H9 (cell line): ENCODE data around the gene CD2. TPM values are rescaled to one million over a fixed set of nuclear protein-coding genes. Genes with fewer than 3 reads are reported as not detected.
A peak's percentile ranks its signal among the peaks of the same experiment; 100 is the strongest.

Experiments
- DNase-seq: peaks from one replicate; pipeline ENCODE4 v3.0.0-alpha.2; 2017
- H2AFZ ChIP-seq: one replicate; pipeline ENCODE4 v1.6.1; 2013; ENCODE audit warnings: mild to moderate bottlenecking, low read length, control low read depth, moderate library complexity
- H2AK5ac ChIP-seq: 2 replicates; pipeline ENCODE4 v1.6.1; 2013; ENCODE audit warnings: low read length, control low read depth, mixed read lengths; ENCODE audit not compliant: insufficient read length
- H2BK120ac ChIP-seq: one replicate; pipeline ENCODE4 v1.6.1; 2013; ENCODE audit warnings: low read depth, mild to moderate bottlenecking, low read length, control low read depth, inconsistent platforms; ENCODE audit not compliant: poor library complexity, severe bottlenecking
- H2BK12ac ChIP-seq: 2 replicates; pipeline ENCODE4 v1.6.1; 2013; ENCODE audit warnings: low read length, control low read depth, mixed read lengths, low read depth; ENCODE audit not compliant: insufficient read length
- H2BK15ac ChIP-seq: 2 replicates; pipeline ENCODE4 v1.6.1; 2013; ENCODE audit warnings: low read depth, low read length, control low read depth
- H2BK20ac ChIP-seq: one replicate; pipeline ENCODE4 v1.6.1; 2013; ENCODE audit warnings: low read depth, mild to moderate bottlenecking, low read length, control low read depth, inconsistent platforms; ENCODE audit not compliant: poor library complexity, severe bottlenecking
- H2BK5ac ChIP-seq: 2 replicates; pipeline ENCODE4 v1.6.1; 2013; ENCODE audit warnings: low read length, control low read depth, mixed read lengths; ENCODE audit not compliant: insufficient read length
- H3K14ac ChIP-seq: 2 replicates; pipeline ENCODE4 v1.6.1; 2013; ENCODE audit warnings: low read length, control low read depth; ENCODE audit not compliant: insufficient read depth
- H3K18ac ChIP-seq: 2 replicates; pipeline ENCODE4 v1.6.1; 2013; ENCODE audit warnings: low read depth, mild to moderate bottlenecking, mixed read lengths, low read length, control low read depth; ENCODE audit not compliant: insufficient read length
- H3K23ac ChIP-seq: 2 replicates; pipeline ENCODE4 v1.6.1; 2013; ENCODE audit warnings: low read length, control low read depth, mixed read lengths, low read depth; ENCODE audit not compliant: insufficient read length
- H3K23me2 ChIP-seq: 2 replicates; pipeline ENCODE4 v1.6.1; 2013; ENCODE audit warnings: low read depth, mild to moderate bottlenecking, mixed read lengths, low read length, control low read depth; ENCODE audit not compliant: insufficient read length, poor library complexity, severe bottlenecking
- H3K27ac ChIP-seq: 2 replicates; pipeline ENCODE4 v1.5.1; 2013; ENCODE audit warnings: low read length, control low read depth, mixed read lengths, low read depth; ENCODE audit not compliant: insufficient read length
- H3K27me3 ChIP-seq: 2 replicates; pipeline ENCODE4 v1.6.1; 2013; ENCODE audit warnings: low read length, control low read depth, inconsistent platforms; ENCODE audit not compliant: insufficient read depth
- H3K4ac ChIP-seq: 2 replicates; pipeline ENCODE4 v1.6.1; 2013; ENCODE audit warnings: low read depth, mild to moderate bottlenecking, control low read depth, inconsistent platforms, low read length, moderate library complexity
- H3K4me1 ChIP-seq: 2 replicates; pipeline ENCODE4 v1.6.1; 2013; ENCODE audit warnings: low read length, control low read depth, inconsistent platforms; ENCODE audit not compliant: insufficient read depth
- H3K4me2 ChIP-seq: 2 replicates; pipeline ENCODE4 v1.6.1; 2013; ENCODE audit warnings: low read length, control low read depth, mixed read lengths; ENCODE audit not compliant: insufficient read length, insufficient read depth
- H3K56ac ChIP-seq: 2 replicates; pipeline ENCODE4 v1.6.1; 2013; ENCODE audit warnings: low read depth, mild to moderate bottlenecking, mixed read lengths, low read length, control low read depth; ENCODE audit not compliant: insufficient read length
- H3K79me1 ChIP-seq: 2 replicates; pipeline ENCODE4 v1.6.1; 2013; ENCODE audit warnings: low read depth, mild to moderate bottlenecking, moderate library complexity, low read length, control low read depth, inconsistent platforms; ENCODE audit not compliant: insufficient read depth, poor library complexity, severe bottlenecking
- H3K79me2 ChIP-seq: 2 replicates; pipeline ENCODE4 v1.6.1; 2013; ENCODE audit warnings: low read length, control low read depth, inconsistent platforms; ENCODE audit not compliant: insufficient read depth
- H3K9ac ChIP-seq: 2 replicates; pipeline ENCODE4 v1.6.1; 2013; ENCODE audit warnings: low read length, control low read depth, mixed read lengths; ENCODE audit not compliant: insufficient read length; ENCODE audit errors: extremely low read depth
- H3K9me3 ChIP-seq: one replicate; pipeline ENCODE4 v1.6.1; 2013; ENCODE audit warnings: low read depth, low read length, inconsistent platforms; ENCODE audit not compliant: control insufficient read depth
- H3T11ph ChIP-seq: one replicate; pipeline ENCODE4 v1.6.1; 2013; ENCODE audit warnings: mild to moderate bottlenecking, low read length, control low read depth, inconsistent platforms
- H4K20me1 ChIP-seq: one replicate; pipeline ENCODE4 v1.6.1; 2013; ENCODE audit not compliant: control insufficient read depth, insufficient read length, insufficient read depth
- H4K5ac ChIP-seq: 2 replicates; pipeline ENCODE4 v1.6.1; 2013; ENCODE audit warnings: low read depth, mild to moderate bottlenecking, mixed read lengths, low read length, control low read depth; ENCODE audit not compliant: insufficient read length
- H4K8ac ChIP-seq: replicated peaks from 2 replicates; pipeline ENCODE4 v1.6.1; 2013; ENCODE audit warnings: low read length, control low read depth, mixed read lengths, low read depth; ENCODE audit not compliant: insufficient read length
- H4K91ac ChIP-seq: 2 replicates; pipeline ENCODE4 v1.6.1; 2013; ENCODE audit warnings: low read depth, mild to moderate bottlenecking, moderate library complexity, mixed read lengths, low read length, control low read depth; ENCODE audit not compliant: insufficient read length
- H3K27ac Mint-ChIP-seq, 3 experiments: 2 replicates in 2 of 3; 3 replicates in 1 of 3; pipeline ENCODE4 v1.8.0; 2020 to 2021; ENCODE audit warnings: mixed read lengths in 3 of 3, mild to moderate bottlenecking in 1 of 3, moderate library complexity in 1 of 3
- H3K27me3 Mint-ChIP-seq: 2 replicates; pipeline ENCODE4 v1.8.0; 2021; ENCODE audit warnings: low read depth, mild to moderate bottlenecking, moderate library complexity, mixed read lengths
- H3K36me3 Mint-ChIP-seq, 3 experiments: 2 replicates in 2 of 3; 3 replicates in 1 of 3; pipeline ENCODE4 v1.8.0; 2020 to 2021; ENCODE audit warnings: low read depth in 3 of 3, mixed read lengths in 3 of 3; ENCODE audit not compliant: insufficient read depth in 1 of 3
- H3K4me1 Mint-ChIP-seq, 2 experiments: 2 replicates each; pipeline ENCODE4 v1.8.0; 2020; ENCODE audit warnings: mixed read lengths in 2 of 2
- H3K4me3 Mint-ChIP-seq, 2 experiments: 2 replicates in 1 of 2; 3 replicates in 1 of 2; pipeline ENCODE4 v1.8.0; 2020 to 2021; ENCODE audit warnings: mild to moderate bottlenecking in 2 of 2, mixed read lengths in 2 of 2, moderate library complexity in 1 of 2
- H3K9me3 Mint-ChIP-seq, 2 experiments: 2 replicates in 1 of 2; 3 replicates in 1 of 2; pipeline ENCODE4 v1.8.0; 2020; ENCODE audit warnings: mild to moderate bottlenecking in 2 of 2, mixed read lengths in 2 of 2, moderate library complexity in 1 of 2
- WGBS: extraction: QIAGEN DNeasy Blood & Tissue Kit; methylation state at CpG from one replicate; pipeline ENCODE4 v1.1.7; 2013; ENCODE audit warnings: missing lambda C conversion rate, low lambda C conversion rate, mixed read lengths; ENCODE audit not compliant: insufficient read length; ENCODE audit errors: extremely low coverage; 5-methylcytosine and 5-hydroxymethylcytosine counted together
- total RNA-seq: library from RNA; stranded (reverse); gene quantifications from 2 replicates; pipeline ENCODE4 v1.2.1, GENCODE V29; 2021
- TF ChIP-seq, protein P1 (sequence below): fragments of 200-600 bp; sonication (generic); conservative IDR thresholded peaks from 3 replicates; pipeline ENCODE4 v1.8.0; 2021; ENCODE audit warnings: antibody characterized with exemption, mild to moderate bottlenecking

Gene CD2
- total RNA-seq, 1 experiment from 2014 or later, result not detected

DNA sequence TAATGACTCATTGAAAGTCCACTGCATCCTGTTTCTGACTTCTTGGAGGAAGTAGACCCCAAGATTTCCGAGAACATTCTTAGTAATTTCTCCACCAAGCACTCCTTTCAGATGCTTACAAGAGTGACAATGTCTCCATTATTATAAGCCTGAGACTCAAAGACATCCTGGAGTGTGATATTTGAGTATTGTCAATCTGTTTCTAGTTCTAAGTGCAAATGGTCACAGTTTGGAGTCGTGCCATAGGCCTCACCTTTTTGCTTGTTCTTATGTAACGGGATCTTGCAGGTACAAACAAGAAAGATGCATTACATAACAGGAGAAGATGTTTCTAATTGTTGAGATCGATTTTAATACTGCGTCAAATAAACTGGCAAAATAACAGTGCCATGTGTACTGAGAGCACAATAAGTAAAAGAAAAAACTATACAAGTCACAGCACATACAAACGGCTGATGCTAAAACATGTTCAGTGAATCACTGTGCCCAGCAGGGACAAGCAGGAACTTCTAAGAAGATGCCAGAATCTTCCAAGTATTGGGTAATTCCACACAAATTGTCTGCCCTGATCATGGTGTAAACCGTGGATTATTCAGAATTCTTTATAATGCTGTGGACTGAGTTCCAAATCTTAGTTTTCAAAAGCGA lies 54.1 kb downstream of the CD2 start:
- no peak overlapping the region for H2BK120ac ChIP-seq
- H4K20me1 ChIP-seq, result no peaks in the 10 kb centered on the region
- H2AFZ ChIP-seq, result no peak overlapping the region

More for the DNA sequence above, 54.1 kb downstream of the CD2 start:
- H3K9ac ChIP-seq, result no peak overlapping the region
- no peak overlapping the region for H3K4me3 Mint-ChIP-seq
- no peak overlapping the region for H4K5ac ChIP-seq
- DNase-seq, result no peak
- H3K9me3 ChIP-seq, result no peaks in the 10 kb centered on the region
- peaks cover 4% of the 10 kb centered on the region; the same call in 1 of the 2 replicates for H3K4me1 ChIP-seq
- no peak overlapping the region for H2BK20ac ChIP-seq
- H3K4me1 Mint-ChIP-seq, result peaks cover 15 to 17% of the 10 kb centered on the region in 2 experiments
- no peak overlapping the region for H2BK12ac ChIP-seq
- no peak overlapping the region for H3K4me2 ChIP-seq
- H3K27ac ChIP-seq, result no peak overlapping the region
- H3K27me3 ChIP-seq, result no peaks in the 10 kb centered on the region
- peaks cover 1% of the 10 kb centered on the region; the same call in 1 of the 2 replicates for H3K27me3 Mint-ChIP-seq
- H2BK15ac ChIP-seq, result no peak overlapping the region
- H3K36me3 Mint-ChIP-seq, result no peaks in the 10 kb centered on the region
- H3T11ph ChIP-seq, result no peak overlapping the region
- H3K23me2 ChIP-seq, result no peaks in the 10 kb centered on the region
- no peaks in the 10 kb centered on the region for H3K79me1 ChIP-seq
- H3K79me2 ChIP-seq, result no peaks in the 10 kb centered on the region
- no peak overlapping the region for H2BK5ac ChIP-seq
- H3K27ac Mint-ChIP-seq, result peak overlapping the region in 1 of 3 experiments; percentile 52; a peak in 2 of 7 replicates
- H3K14ac ChIP-seq, result no peak overlapping the region
- H3K9me3 Mint-ChIP-seq, result no peaks in the 10 kb centered on the region; a peak in 2 of 5 replicates
- no peak overlapping the region for H3K56ac ChIP-seq
- WGBS, result no CpG with 5 or more reads among the region's 8 CpGs
- no peak overlapping the region for H3K4ac ChIP-seq
- TF ChIP-seq, protein P1, sequence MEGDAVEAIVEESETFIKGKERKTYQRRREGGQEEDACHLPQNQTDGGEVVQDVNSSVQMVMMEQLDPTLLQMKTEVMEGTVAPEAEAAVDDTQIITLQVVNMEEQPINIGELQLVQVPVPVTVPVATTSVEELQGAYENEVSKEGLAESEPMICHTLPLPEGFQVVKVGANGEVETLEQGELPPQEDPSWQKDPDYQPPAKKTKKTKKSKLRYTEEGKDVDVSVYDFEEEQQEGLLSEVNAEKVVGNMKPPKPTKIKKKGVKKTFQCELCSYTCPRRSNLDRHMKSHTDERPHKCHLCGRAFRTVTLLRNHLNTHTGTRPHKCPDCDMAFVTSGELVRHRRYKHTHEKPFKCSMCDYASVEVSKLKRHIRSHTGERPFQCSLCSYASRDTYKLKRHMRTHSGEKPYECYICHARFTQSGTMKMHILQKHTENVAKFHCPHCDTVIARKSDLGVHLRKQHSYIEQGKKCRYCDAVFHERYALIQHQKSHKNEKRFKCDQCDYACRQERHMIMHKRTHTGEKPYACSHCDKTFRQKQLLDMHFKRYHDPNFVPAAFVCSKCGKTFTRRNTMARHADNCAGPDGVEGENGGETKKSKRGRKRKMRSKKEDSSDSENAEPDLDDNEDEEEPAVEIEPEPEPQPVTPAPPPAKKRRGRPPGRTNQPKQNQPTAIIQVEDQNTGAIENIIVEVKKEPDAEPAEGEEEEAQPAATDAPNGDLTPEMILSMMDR, result no peak
- no peak overlapping the region for H4K8ac ChIP-seq
- no peak overlapping the region for H3K18ac ChIP-seq
- H2AK5ac ChIP-seq, result no peak overlapping the region
- H3K23ac ChIP-seq, result no peak overlapping the region
- H4K91ac ChIP-seq, result no peak overlapping the region
